ENCODE results near the gene XYLT1.

The XYLT1 gene

DNA sequence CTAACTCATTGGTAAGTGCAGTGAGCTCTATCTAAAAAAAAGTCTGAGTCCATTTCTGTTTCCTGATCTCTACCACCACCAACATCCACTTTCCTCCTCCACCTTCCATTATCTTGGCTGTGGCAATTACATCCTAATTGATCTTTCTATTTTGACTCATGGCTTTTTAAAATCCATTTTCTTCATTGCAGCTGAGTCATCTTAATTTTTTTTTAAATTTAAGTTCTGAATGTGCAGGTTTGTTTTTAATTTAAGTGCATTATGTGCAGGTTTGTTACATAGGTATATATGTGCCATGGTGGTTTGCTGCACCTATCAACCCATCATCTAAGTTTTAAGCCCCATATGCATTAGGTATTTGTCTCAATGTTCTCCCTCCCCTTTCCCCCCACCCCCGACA, 390.7 kb downstream of the XYLT1 start:
- H3K4me3 ChIP-seq (ENCODE audit: low read length) = no peak overlapping the region
- TF ChIP-seq, protein P1, sequence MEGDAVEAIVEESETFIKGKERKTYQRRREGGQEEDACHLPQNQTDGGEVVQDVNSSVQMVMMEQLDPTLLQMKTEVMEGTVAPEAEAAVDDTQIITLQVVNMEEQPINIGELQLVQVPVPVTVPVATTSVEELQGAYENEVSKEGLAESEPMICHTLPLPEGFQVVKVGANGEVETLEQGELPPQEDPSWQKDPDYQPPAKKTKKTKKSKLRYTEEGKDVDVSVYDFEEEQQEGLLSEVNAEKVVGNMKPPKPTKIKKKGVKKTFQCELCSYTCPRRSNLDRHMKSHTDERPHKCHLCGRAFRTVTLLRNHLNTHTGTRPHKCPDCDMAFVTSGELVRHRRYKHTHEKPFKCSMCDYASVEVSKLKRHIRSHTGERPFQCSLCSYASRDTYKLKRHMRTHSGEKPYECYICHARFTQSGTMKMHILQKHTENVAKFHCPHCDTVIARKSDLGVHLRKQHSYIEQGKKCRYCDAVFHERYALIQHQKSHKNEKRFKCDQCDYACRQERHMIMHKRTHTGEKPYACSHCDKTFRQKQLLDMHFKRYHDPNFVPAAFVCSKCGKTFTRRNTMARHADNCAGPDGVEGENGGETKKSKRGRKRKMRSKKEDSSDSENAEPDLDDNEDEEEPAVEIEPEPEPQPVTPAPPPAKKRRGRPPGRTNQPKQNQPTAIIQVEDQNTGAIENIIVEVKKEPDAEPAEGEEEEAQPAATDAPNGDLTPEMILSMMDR (IDR thresholded peaks at IDR 0.05; ENCODE audit: insufficient read depth, low read depth, low read length, missing control alignments) = no peak
- DNase-seq (ENCODE audit: low read depth) = no peak

DNA sequence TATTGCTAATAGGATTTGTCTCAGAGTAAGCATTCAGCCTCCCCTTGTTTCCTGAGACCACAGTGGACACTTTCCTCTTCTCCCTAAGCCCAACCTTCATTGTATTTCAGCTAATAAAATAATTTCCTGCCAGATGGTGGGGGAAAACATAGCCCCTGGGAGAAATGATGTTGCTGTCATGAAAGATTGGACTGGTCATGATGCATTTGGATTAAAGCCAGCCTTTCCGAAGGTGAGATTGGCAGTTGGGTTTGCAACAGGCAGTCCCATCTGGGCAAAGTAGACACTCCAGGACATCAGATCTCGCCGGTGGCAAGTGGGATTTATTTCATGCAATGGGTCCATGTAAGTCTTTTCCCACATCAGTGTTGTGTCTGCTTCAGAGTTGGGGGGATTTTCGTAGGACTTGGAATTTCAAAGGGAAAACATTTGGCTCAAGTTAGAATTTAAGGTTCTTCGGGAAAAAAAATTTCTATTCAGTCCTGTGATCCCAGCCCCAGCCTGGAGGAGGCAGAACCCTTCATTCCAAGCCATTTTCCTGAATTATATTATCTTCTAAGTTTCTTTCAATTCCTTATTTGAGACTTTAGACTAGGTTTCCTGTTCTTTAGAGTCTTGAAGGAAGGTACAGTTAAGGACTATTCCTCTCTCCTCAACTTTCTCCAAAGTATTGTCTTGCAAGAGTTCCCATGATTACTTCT, 391.7 kb downstream of the XYLT1 start:
- TF ChIP-seq, protein P1 (IDR thresholded peaks at IDR 0.05; ENCODE audit: insufficient read depth, low read depth, low read length, missing control alignments) = no peak
- DNase-seq (ENCODE audit: low read depth) = no peak
- no peak overlapping the region for H3K4me3 ChIP-seq (ENCODE audit: low read length)

DNA sequence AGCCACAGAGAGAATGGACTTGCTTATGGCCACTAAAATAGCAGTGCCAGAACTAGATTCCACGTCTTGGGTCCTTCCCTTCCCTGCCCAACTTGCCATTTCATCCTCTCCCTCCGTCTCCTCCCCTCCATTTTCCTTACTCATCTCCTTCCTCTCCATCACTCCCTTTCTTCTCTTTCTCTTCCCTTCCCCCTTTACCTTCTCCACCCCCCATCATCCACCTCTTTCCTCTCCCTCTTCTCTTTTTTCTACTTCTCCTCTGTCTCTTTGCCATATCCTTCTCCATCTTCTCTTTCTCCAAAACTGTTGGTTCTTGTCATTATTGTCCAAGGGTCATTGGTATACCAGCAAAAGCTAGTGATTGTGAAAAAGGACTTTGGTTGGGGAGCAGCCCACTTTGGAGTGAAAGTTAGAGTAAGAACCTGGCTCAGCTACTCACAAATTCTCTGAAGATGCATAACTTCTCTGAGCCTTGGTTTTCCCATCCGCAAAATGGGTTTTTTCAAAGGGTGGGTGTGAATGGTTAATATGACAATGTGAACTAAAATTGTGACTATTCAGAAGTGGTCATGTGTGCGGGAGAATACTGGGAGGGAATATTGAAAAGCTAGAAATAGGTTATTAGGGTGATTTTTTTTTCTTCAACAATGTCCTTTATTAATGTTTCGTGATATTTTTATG, 393.8 kb downstream of the XYLT1 start:
- no peak overlapping the region for H3K4me3 ChIP-seq (ENCODE audit: low read length)
- TF ChIP-seq, protein P1 (IDR thresholded peaks at IDR 0.05; ENCODE audit: insufficient read depth, low read depth, low read length, missing control alignments) = no peak
- no peak for DNase-seq (ENCODE audit: low read depth)

DNA sequence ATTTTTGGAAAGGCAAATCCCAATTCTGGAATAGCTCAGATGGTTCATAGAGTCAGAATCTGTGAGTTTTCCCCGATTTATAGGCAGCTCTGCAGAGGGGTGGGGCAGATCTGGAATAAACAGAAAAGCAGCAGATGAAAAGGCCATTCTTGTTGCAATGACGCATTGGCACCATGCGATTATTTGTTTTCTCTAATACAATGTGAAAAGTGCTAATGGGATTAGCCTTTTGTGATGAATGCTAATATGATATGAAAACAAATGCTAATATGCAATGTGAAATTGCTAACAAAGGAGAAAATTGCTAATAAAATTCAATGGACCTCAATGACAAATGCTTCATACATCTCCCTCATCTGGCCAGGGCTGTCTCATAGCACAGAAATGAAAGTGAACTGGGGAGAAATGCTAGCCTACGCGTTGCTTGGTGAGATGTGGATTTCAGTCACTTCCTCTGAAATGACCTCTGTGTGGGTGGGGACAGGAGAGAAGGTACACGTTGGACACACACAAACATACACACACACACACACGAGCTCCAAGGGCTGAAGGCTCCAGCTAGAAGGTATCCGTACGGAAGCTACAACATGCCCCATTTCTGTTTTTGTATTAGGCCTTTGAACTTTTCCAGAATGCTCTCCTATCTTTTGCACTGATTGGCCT, 394.5 kb downstream of the XYLT1 start:
- DNase-seq (ENCODE audit: low read depth) = no peak
- H3K4me3 ChIP-seq (ENCODE audit: low read length) = no peak overlapping the region
- TF ChIP-seq, protein P1 (IDR thresholded peaks at IDR 0.05; ENCODE audit: insufficient read depth, low read depth, low read length, missing control alignments) = no peak

DNA sequence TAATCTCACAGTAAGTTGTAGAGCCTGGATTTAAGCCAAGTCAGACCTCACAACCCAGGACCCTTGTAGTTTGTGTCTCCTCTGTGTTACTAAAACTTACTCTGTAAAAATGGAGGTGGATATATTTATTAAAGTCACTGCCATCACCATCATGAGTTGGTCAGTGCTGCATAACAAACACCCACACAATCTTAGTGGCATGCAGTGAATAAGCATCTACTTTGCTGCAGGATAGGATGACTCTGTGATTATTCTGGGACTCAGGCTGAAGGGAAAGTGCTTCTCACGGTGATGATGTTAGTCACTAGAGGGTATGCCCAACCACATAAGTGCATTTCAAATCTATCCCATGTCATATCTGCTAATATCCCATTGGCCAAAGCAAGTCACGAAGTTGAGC, 398.7 kb downstream of the XYLT1 start:
- H3K4me3 ChIP-seq (ENCODE audit: low read length) = no peak overlapping the region
- no peak for DNase-seq (ENCODE audit: low read depth)
- TF ChIP-seq, protein P1 (IDR thresholded peaks at IDR 0.05; ENCODE audit: insufficient read depth, low read depth, low read length, missing control alignments) = no peak

DNA sequence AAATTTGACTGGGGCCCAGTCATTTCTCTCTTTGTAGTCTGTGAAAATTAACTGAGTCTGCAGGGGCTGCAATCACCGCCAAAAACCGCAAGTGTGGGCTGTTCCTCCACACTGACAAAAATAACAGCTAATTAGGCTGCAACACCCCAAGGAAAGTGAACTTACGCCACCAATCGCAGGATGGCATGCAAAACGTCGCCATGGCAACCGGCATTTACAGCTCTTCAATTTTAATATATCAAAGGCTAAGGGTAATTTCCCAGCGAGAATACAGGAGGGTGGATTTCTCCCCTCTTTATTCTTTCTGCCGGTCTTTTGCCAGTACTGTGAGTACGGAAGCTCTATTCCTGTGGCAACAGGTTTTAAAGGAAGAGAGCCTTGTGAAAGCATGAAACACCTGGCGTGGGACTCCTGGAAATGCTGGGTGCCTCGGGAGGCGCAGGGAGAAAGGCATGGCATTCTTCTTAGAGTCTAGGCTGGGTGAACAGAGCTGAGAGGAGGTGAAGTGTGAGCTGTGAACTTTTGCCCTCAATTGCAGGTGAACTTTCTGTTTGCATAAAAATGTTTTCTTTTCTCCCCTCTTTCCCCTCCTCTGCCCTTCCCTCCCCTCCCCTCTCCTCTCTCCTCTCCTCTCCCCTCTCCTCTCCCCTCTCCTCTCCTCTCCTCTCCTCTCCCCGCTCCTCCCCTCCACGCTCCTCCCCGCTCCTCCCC, 399.7 kb downstream of the XYLT1 start:
- H3K4me3 ChIP-seq (ENCODE audit: low read length) = no peak overlapping the region
- TF ChIP-seq, protein P1 (IDR thresholded peaks at IDR 0.05; ENCODE audit: insufficient read depth, low read depth, low read length, missing control alignments) = no peak
- DNase-seq (ENCODE audit: low read depth) = no peak
